ENCODE data around the gene SLC25A23. TPM values are rescaled to one million over a fixed set of nuclear protein-coding genes. Genes with fewer than 3 reads are reported as not detected.

Gene SLC25A23
- total and polyA plus RNA-seq, 9 donors: 26.7 to 74.0 (median 43.8) TPM

DNA sequence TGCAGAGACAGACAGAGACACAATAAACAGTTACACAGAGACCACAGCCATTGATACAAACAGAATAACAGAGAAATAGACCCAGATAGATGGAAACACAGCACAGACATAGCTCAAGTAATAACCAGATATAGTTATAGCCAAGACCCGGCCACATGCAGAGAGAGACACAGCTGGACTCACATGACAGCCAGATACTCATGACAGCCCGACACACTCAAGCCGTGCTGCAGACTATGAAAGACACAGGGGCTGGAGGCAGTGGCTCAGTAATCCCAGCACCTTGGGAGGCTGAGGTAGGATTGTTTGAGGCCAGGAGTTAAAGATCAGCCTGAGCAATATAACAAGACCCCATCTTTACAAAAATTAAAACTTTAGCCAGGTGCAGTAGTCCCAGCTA, 23.6 kb upstream of the SLC25A23 start:
- Histone ChIP-seq H3K27me3 (no peaks in the 10 kb centered on the region), H3K4me3 (no peak overlapping the region), H3K27ac (no peak overlapping the region), H3K9me3 (no peaks in the 10 kb centered on the region), H3K4me1 (ENCODE audit: insufficient read depth) (no peaks in the 10 kb centered on the region), H3K36me3 (no peaks in the 10 kb centered on the region)
- 20 to 32% (median 30%) methylated on average over 3 of the region's 3 CpGs for WGBS, 3 donors
- intact Hi-C loops (cut with DNase I): no loop called here
- no peak for DNase-seq
- TF ChIP-seq POLR2A (IDR thresholded peaks at IDR 0.05) (no peak), EP300 (IDR thresholded peaks at IDR 0.05) (no peak)
- TF ChIP-seq, protein P1, sequence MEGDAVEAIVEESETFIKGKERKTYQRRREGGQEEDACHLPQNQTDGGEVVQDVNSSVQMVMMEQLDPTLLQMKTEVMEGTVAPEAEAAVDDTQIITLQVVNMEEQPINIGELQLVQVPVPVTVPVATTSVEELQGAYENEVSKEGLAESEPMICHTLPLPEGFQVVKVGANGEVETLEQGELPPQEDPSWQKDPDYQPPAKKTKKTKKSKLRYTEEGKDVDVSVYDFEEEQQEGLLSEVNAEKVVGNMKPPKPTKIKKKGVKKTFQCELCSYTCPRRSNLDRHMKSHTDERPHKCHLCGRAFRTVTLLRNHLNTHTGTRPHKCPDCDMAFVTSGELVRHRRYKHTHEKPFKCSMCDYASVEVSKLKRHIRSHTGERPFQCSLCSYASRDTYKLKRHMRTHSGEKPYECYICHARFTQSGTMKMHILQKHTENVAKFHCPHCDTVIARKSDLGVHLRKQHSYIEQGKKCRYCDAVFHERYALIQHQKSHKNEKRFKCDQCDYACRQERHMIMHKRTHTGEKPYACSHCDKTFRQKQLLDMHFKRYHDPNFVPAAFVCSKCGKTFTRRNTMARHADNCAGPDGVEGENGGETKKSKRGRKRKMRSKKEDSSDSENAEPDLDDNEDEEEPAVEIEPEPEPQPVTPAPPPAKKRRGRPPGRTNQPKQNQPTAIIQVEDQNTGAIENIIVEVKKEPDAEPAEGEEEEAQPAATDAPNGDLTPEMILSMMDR (IDR thresholded peaks at IDR 0.05): no peak

GRCh38 chr19:6482343-6482686, 22.7 kb upstream of the SLC25A23 start:
- intact Hi-C loops (cut with DNase I): no loop called here
- TF ChIP-seq EP300 (IDR thresholded peaks at IDR 0.05) (no peak), POLR2A (IDR thresholded peaks at IDR 0.05) (no peak)
- TF ChIP-seq, protein P1 (IDR thresholded peaks at IDR 0.05): no peak
- whole genome bisulfite sequencing, 3 donors: 92 to 98% (median 96%) methylated on average over 8 of the region's 8 CpGs

DNA sequence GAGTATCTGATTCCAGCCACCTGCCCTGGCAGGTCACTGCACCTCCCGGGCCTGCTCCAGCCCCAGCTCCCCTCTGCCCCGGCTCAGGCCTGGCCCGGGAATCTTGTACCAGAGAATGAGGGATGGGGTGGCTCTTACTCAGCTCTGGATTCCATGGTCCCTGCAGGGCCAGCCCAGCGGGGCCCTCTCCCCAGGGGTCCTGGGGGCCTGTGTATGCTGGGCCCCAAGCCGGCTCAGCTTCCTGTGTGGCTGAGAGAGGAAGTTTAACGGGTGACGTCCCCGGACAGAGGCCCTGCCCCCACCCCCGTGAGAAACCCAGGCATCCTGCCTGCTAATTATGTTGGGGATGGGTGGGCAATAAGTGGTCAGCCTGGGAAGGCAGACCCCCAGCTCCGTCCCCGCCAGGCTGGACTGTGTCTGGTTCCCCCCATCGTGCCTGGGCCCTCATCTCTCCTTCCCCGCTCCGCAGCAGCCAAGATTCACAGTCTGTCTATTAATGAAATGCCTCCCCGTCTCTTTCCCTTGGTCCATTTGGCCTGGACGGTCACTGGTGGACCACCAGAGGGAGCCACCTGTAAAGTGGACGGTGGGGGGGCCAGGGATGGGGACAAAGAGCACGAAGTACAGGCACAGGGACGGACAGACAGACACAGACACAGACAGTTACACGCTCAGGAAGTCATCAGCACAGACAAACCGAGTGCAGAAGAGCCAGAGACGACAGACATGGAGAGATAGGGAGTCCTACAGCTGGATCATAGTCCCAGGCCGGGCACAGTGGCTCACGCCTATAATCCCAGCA, 22.1 kb upstream of the SLC25A23 start, which contains the start of gene DENND1C:
TSS of gene DENND1C (minus strand) at position 247 of the 802 bp plus-strand sequence. CDS start at position 155, 92 bp downstream.
- no peak for TF ChIP-seq EP300 (IDR thresholded peaks at IDR 0.05)
- TF ChIP-seq, protein P1 (IDR thresholded peaks at IDR 0.05): no peak
- no peak for TF ChIP-seq POLR2A (IDR thresholded peaks at IDR 0.05)
- H3K27ac ChIP-seq: no peak within 1 kb of the TSS
- no peaks in the 10 kb centered on the region for H3K9me3 ChIP-seq
- WGBS, 3 donors: 39 to 47% (median 41%) methylated on average over 24 of the region's 24 CpGs
- no peaks in the 10 kb centered on the region for H3K27me3 ChIP-seq
- intact Hi-C loops (cut with DNase I): no loop called here
- H3K36me3 ChIP-seq: no peaks in the 10 kb centered on the region
- no peak within 1 kb of the TSS for H3K4me3 ChIP-seq
- DNase-seq: no peak
- no peaks in the 10 kb centered on the region for H3K4me1 ChIP-seq (ENCODE audit: insufficient read depth)

More at GRCh38 chr19:6482343-6482686, 22.7 kb upstream of the SLC25A23 start:
- no peaks in the 10 kb centered on the region for H3K27me3 ChIP-seq
- no peaks in the 10 kb centered on the region for H3K9me3 ChIP-seq
- H3K36me3 ChIP-seq: no peaks in the 10 kb centered on the region
- H3K4me1 ChIP-seq (ENCODE audit: insufficient read depth): no peaks in the 10 kb centered on the region
- no peak overlapping the region for H3K4me3 ChIP-seq
- H3K27ac ChIP-seq: no peak overlapping the region
- no peak for DNase-seq

- intact Hi-C loops (cut with DNase I): no loop called here
- Histone ChIP-seq H3K36me3 (no peaks in the 10 kb centered on the region), H3K27ac (no peak overlapping the region), H3K9me3 (no peaks in the 10 kb centered on the region), H3K27me3 (no peaks in the 10 kb centered on the region), H3K4me1 (ENCODE audit: insufficient read depth) (peaks cover 2% of the 10 kb centered on the region), H3K4me3 (no peak overlapping the region)
- TF ChIP-seq, protein P1 (IDR thresholded peaks at IDR 0.05): no peak
- TF ChIP-seq EP300 (IDR thresholded peaks at IDR 0.05) (no peak), POLR2A (IDR thresholded peaks at IDR 0.05) (no peak)
- no peak for DNase-seq
- 69 to 78% (median 73%) methylated on average over 10 of the region's 10 CpGs for WGBS, 3 donors
These were observed 21.3 kb upstream of the SLC25A23 start for GRCh38 chr19:6480848-6481415.

Measured in ovary (tissue), 9 donors.